T follicular helper cell (primary cell): Measurements from ENCODE around the gene MAPRE3.
A peak's percentile ranks its signal among the peaks of the same experiment; 100 is the strongest.

Source experiments
- DNase-seq: peaks from one replicate; pipeline ENCODE4 v3.0.0-alpha.2; 2020; ENCODE audit warnings: low read depth

MAPRE3 gene

DNA sequence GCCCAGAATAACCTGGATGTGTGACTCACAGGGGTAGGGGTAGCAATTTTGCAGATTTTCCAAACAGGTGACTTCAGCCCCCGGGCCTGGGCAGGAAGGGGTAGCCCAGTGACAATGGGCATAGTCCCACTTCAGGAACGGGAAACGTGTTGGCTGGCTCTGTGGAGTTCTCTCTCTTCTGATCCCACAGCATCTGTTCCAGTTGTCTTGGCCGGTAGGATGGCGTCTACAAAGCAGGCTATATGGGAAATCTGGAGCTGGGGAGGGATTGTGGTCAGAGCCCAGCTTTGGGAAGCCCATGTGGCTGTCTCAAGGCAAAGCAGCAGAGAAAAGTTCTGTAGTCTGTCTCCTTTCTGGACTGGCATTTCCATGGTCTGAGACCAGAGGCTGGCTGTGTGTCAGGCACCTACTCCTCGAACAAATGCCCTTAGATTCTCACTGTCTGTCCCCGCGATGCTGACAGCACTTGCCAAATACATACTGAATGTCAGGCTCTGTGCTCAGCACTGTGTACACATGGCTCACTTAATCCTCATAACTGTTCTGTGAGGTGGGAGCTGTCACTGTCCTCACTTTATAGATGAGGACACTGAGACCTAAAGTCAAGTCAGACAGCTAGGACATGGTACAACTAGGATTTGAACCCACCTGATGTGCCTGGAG, 44.5 kb downstream of the MAPRE3 start:
- DNase-seq = no peak

DNA sequence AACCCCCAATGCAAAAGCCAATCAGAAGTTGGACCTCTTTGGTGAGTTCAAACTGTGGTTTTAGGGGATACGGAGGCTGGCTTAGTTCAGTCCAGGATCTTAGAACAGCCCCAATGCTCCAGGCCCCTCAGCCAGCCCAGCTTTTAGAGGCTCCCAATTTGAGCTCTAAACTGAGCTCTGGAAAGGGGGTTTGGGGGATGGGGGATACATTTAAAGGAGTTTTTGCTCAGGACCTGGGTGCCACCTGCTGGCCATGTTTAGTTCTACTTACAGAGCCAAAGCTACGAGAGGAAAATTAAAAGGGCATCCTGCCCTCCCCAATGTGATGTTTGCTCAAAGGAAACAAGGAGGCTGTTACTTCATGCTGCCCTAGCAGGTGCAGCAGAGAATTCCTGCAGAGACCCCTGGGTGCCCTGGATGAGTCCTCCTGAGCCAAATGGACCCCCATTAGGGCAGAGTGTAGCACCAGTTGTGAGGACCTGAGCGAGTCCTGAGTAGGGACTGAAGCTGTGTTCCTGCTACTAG, 46.4 kb downstream of the MAPRE3 start:
- DNase-seq = peak; percentile 18

DNA sequence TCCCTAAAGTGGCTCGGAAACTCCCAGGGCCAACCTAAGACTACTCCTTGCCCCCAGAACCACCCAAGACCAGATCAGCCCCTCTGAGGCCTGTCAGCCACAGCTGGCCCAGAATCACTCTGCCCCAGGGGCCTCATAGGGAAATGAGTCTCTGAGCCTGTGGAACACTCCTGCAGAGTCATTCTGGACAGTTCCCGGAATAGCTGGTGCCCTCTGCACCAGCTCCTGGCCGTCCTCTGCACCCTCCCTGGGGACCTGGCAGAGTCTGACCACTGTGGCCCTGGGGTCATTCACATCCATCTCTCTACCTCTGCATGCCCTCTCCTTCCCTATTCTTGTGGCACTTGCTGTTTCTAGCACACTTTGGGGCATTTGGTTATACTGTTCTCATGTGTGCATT, 47.7 kb downstream of the MAPRE3 start:
- DNase-seq = no peak

DNA sequence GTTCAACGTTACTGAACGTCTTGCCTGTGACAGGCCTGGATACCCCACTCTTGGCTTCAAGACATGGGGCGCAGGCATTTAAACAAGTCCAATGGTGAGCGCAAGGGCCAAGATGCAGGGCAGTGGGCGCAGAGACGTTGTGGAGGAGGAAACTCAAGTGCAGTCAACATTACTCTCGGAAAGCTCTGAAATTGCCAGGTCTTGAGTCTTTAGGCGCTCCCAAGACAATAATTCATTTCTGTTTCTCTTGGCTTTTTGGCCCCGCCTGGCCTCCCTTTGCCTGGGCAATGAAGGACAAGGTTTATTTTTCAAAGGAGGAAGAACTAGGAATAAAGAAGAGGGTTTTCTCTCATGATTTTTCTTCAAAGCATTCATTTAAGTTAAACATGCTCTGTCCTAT, 49.0 kb downstream of the MAPRE3 start:
- DNase-seq = no peak

DNA sequence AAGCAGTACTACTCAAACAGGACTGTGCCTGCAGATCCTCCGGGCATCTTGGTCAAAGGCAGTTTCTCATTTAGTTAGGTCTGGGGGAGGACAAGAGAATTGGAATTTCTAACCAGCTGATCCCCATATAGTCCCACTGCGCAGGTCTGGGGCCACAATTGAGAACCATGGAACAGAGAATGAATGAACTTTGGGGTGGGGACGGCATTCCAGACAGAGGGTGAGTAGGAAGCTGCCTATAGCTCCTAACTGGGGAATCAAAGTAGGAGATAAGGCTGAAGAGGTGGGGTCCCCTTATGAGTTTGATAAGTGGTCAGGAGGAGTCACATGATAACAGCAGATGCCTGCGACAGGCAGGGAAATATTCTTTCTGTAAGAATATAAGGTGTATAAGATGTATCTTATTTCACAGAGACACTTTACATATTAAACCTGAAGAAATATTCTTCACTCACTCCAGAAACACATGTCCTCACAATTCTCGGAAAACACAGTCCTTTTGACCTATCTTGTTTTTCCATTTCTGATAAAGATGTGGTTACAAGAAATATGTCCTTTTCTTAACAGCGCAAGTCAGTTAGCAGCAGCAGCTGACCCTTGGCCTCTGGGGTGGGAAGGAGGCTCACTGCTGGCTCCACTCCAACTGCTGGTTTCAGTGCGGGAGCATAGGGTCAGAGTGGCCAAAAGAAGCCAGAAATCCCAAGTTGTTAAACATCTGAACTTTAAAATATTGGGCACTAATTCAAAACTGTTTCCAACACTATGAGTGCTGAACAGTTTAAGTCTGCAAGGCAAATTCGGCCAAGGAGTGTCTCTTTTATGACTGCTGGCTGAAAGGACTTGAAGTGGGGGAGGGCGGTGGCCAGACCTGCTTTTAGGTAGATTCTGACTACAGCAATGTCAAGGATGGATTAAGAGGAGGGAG, 49.8 kb downstream of the MAPRE3 start:
- DNase-seq = no peak

DNA sequence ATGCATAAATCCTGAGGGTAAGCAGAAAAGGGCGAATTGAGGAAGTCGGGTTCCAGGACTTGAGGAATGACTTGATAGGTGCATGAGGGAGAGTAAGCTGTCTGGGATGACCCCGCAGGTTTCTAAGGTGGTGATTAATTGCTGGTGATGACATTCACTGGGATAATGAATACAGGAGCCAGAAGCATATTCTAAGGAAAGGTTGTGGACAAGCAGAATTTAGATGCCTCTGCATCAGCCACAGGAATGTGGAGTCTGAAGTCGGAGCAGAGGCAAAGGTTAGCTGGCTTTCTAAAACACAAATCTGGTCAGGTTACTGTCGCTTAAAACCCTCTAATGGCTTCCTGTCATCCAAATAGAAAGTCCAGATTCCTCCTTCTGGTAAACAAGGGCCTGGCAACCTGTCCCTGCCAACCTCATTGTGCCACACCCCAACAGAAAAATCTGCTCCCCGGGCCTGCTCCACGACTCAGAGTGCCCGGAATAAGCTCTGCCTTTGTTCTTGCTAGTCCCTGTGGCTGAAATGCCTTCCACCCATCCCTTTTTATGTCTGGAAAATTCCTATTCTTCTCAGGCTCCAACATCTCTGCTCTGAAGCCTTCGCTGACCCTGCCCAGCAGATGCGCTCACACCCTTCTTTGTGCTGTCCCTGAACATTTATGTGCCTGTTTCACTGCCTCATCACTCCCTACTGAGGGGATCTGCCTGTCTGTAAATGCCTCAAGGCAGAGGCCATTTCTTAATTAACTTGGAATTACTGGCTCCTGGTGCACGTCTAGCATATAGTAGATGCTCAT, 51.0 kb downstream of the MAPRE3 start:
- no peak for DNase-seq

DNA sequence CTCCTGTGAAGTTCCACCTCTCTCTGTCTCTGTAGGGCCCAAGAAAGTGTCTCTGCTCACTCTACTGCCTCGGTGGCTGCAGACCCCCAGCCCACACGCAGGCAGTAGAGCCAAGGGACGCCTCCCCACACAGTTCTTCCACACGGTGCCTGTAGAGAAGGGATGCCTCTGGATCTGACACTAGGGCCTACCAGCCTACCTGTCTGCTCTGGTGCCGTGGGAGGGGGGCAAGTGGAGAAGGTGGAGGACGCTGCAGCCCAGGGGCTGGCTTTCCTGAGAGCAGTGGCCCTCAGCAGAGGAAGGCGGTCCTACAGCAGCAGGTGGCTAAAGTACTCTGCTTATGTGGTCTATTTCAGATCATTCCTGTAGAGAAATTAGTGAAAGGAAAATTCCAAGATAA, 53.3 kb downstream of the MAPRE3 start:
- DNase-seq = no peak

DNA sequence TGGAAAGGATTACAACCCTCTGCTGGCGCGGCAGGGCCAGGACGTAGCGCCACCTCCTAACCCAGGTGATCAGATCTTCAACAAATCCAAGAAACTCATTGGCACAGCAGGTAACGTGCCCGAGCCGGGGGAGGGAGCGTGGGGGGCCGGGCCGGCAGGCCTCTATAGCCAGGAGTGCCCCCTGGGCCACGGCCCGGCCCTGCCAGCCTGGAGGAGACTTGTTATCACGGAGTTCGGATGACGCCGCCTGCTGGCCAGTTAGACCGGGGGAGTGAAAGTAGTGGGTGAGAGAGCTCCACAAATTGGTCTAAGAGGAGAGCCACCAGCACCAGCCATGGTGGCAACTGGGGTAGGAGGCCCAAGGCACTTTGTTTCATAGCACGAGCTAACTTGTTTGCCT, 53.8 kb downstream of the MAPRE3 start:
- no peak for DNase-seq

DNA sequence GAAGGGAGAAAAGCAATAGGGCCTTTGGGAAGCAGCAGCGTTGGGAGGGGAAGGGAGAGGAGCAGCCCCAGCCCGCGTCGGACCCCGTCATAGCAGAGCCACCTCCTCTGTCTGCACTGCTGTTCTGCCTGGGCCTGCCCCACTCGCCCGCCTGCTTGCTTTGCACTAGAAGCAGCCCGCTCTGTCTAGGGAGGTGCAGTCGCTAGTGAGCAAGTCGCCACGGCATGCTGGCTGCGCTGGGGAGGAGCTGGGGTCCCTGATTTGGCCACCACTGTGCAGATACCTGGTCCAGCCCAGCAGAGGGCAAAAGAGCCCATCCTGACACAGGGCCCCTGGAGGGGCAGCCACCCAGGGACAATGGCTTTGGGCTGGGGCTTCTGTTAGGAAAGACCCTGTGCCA, 54.4 kb downstream of the MAPRE3 start:
- DNase-seq = no peak

DNA sequence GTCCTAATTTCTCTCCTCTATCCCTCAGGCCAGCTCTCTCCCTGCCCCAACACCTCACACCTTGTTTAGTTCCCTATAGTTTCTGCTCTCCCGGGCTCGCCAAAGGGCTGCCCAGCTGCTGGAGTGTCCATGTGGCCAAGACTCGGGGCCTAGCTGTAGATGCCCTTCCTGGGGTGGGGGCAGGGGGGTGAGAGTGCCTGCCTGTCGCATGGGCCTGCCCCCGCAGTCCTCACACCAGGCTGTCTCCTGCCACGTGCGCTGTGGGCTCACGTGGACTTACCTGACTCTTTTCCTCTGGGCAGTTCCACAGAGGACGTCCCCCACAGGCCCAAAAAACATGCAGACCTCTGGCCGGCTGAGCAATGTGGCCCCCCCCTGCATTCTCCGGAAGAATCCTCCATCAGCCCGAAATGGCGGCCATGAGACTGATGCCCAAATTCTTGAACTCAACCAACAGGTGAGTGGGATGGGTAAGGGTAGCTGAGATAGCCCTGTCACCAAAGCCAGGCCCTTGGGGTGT, 54.9 kb downstream of the MAPRE3 start:
- DNase-seq = no peak

DNA sequence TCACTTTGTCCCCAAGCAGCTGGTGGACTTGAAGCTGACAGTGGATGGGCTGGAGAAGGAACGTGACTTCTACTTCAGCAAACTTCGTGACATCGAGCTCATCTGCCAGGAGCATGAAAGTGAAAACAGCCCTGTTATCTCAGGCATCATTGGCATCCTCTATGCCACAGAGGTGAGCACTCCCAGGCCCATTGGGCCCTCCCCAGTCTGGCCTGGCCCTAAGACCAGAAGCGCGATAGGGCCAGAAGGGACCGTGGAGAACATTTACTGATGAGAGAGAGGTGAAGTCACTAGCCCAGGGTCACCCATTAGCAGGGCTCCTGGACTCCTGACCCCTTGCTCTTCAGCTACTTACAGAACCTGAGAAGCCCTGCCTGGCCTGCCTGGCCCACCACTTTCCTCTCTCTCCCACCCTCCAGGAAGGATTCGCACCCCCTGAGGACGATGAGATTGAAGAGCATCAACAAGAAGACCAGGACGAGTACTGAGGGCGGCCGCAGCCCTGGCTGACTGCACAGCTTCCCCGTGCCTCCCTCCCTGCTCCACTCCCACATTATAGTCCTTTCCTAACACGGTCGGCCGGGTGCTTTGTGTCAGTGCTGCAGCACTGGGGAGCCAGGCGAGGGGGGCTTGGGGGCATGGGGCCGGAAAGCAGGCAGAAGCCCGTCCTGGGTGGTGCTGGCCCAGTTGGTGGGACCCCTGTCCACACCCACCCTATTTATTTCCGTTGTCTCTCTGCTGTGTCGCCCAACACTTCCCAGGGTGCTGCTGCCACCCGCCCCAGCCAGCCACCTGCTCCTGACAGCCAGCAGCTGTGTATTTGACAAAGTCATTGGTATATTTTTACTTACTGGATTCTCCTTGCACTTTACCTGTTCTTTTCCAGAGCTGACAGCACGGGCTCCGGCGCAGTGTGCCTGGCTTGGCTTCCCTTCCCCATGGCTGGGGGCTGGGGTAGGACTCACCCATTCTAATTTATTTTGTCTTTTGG, 55.7 kb downstream of the MAPRE3 start:
- DNase-seq = no peak

DNA sequence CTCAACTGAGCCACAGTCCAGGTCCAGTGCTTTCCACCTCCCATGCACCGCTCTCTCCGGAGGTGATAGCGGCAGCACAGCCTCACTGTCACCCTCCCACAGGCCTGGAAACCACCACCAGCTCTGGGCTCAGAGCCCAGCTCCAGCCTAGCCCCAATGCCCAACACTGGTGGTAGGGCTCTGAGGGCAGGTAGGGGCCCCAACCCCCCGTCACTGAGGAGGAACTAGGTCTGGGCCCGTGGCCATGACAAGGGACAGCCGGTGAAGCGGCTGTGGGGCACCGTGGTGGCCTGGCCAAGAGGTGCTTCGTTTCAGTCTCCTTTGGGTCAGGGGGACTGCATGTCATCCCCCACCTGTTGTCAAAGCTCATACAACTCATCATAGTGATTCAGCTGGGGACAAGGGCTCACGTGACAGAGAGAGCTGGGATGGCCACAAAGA, 56.8 kb downstream of the MAPRE3 start:
- no peak for DNase-seq

DNA sequence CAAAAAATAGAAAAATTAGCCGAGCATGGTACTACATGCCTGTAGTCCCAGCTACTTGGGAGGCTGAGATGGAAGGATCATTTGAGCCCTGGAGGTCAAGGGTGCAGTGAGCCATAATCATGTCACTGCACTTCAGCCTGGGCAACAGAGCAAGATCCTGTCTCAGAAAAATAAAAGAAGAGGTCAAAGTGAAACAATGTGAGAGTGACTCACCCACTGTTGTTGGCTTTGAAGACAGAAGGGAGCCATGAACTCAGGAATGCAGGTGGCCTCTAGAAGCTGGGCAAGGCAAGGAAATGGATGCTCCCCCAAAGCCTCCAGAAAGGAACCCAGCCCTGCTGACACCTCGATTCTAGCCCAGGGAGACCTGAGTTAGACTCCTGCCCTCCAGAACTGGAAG, 58.6 kb downstream of the MAPRE3 start:
- DNase-seq = no peak

DNA sequence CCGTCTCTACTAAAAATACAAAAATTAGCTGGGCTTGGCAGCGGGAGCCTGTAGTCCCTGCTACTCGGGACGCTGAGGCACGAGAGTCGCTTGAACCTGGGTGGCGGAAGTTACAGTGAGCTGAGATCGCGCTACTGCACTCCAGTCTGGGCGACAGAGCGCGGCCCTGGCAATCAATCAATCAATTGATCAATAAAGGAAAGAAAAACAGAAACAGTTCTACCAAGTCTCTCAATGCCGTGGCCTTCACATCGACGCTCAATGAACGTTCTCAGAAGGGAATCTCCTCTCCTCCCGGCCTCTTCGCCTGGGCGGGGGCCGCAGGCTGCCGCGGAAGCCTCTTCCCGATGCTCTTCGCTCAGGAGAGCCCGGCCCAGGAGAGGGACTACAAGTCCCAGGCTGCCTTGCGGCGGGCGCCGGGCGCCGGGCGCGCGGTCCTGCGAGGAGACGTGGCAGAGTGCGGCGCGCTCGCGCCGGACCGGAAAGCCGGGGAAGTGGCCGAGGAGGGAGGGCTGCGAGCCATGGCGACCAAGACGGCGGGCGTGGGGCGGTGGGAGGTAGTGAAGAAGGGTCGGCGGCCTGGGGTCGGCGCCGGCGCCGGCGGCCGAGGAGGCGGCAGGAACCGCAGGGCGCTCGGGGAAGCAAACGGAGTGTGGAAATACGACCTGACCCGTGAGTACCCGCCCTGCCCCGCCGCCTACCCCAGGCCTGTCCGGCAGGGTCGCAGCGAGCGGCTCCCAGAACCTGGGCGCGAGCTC, 62.2 kb downstream of the MAPRE3 start, which contains the start of gene TMEM214:
Gene TMEM214 (plus strand): TSS at position 471 of the 758 bp plus-strand sequence. CDS start 51 bp downstream, at position 522.
- peak; percentile 66 for DNase-seq

DNA sequence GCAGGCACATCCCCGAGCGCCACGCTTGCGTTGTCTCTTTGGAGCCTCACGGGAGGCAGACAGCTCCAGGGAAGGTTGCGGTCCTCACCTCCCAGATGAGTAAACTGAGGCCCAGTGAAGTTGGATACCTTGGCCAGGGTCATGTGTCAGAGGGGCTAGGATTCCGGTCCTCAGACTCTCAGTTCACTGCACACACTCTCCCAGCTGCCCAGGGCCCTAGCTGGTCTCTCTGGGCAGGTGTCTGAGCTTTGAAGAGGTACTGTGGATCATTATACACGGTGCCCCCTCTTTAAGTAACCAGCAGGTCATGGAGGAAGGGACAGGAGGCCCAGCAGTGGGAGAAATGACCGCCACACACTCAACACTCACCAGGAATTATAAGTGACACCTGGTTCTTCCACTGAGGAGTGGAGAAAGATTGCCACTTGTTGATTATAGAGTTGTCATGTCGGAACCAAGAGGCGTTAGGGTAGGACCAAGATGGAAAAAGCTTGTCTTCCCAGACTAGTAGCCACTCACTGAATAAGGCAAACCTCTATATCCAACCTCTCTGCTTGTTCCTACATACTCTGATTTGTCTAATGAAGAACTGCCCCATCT, 62.9 kb downstream of the MAPRE3 start:
- no peak for DNase-seq

DNA sequence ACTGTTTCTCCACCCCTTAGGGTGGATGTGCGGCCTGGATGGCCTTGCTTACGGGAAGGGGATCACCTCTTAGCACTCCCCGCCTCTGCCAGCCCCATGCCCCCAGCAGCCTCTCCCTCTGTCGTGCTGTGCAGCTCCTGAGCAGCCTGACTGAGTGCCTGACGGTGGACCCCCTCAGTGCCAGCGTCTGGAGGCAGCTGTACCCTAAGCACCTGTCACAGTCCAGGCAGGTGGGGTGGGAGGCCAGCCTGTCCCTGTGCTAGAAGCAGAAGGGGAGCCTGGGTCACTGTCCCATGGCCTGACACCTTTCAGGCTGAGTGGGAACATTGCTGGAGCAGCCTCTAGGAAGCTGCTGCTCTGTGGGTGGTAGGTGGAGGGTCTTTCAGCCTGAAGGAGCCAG, 67.6 kb downstream of the MAPRE3 start:
- DNase-seq = no peak

DNA sequence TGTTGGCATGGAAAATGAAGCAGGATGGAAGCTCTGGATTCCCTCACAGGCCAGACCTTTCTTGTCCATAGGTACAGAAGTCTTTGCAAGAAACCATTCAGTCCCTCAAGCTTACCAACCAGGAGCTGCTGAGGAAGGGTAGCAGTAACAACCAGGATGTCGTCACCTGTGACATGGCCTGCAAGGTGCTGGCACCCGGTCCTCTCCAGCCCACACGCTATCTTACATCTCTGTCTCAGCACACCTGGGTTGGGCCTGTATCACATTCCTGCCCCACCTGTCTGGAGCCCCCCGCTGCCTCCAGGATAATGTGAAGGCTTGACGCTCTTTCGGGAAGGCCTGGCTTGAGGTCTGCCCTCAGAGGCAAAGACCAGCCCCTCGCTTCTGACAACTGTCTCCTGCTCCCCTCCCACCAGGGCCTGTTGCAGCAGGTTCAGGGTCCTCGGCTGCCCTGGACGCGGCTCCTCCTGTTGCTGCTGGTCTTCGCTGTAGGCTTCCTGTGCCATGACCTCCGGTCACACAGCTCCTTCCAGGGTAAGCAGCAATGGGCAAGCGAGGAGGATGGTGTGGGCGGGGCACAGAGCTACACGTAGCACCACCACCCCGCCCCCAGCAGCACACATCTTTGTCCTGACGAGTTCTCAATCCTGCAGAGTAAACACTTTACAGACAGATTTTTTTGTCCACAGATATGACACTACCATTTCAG, 68.3 kb downstream of the MAPRE3 start:
- DNase-seq = no peak

DNA sequence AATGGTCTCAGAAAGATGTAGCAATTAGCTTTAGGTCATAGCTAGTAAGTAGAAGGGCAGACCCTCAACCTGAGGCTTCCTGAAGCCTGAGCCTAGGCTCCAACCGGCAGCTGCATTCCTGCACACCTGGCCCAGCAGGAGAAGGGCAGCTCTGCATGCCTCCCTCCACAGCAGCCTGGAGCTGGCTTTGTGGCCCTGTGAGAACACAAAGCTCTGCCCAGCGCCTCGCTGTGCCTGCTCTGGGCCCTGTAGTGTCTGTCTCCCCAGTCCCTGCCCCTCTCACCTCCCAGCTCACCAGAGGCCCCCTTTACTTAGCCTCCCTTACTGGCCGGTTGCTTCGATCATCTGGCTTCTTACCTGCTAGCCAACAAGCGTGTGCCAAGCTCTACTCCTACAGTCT, 69.0 kb downstream of the MAPRE3 start:
- DNase-seq = no peak

DNA sequence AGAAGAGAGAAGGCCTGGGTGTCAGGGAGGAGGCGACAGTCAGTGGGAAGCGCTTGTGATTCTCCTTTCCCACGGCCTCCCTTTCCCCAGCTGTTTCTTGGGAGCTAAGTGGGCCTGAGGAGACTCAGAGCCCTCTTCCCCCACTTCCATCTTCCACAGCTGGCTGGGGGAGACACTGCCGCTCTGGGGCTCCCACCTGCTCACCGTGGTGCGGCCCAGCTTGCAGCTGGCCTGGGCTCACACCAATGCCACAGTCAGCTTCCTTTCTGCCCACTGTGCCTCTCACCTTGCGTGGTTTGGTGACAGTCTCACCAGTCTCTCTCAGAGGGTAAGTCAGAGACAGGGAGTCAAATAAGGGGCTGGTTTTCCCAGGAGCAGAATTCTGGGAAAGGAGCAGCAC, 69.4 kb downstream of the MAPRE3 start:
- no peak for DNase-seq
